ENCODE results near the gene XRCC4. TPM values are rescaled to one million over a fixed set of nuclear protein-coding genes. Genes with fewer than 3 reads are reported as not detected.

XRCC4 gene
- total and polyA plus RNA-seq, 7 donors: 1.6 to 7.9 (median 3.2) TPM

DNA sequence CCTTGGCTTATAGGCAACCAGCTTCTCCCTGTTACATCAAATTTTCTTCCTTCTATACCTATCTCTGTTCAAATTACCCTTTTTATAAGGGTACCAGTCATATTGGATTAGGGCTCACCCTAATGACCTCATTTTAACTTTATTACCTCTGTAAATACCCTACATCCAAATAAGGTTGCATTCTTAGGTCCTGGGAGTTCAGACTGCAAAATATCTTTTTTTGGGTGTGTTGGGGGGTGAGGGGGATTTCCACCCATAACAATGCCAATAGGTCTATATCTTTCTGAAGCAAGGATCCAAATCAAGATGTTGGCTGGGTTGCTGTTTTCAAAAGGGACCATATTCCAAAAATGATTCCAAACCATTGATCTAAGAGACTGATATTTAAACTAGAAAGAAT, 141.7 kb downstream of the XRCC4 start:
- ATAC-seq: no peak
- DNase-seq: no peak
- H3K4me3 ChIP-seq: no peak overlapping the region
- intact Hi-C loops (cut with DNase I): no loop called here
- H3K27ac ChIP-seq: no peak overlapping the region
- TF ChIP-seq, protein P1, sequence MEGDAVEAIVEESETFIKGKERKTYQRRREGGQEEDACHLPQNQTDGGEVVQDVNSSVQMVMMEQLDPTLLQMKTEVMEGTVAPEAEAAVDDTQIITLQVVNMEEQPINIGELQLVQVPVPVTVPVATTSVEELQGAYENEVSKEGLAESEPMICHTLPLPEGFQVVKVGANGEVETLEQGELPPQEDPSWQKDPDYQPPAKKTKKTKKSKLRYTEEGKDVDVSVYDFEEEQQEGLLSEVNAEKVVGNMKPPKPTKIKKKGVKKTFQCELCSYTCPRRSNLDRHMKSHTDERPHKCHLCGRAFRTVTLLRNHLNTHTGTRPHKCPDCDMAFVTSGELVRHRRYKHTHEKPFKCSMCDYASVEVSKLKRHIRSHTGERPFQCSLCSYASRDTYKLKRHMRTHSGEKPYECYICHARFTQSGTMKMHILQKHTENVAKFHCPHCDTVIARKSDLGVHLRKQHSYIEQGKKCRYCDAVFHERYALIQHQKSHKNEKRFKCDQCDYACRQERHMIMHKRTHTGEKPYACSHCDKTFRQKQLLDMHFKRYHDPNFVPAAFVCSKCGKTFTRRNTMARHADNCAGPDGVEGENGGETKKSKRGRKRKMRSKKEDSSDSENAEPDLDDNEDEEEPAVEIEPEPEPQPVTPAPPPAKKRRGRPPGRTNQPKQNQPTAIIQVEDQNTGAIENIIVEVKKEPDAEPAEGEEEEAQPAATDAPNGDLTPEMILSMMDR (IDR thresholded peaks at IDR 0.05): no peak
- no peaks in the 10 kb centered on the region for H3K9me3 ChIP-seq
- no peaks in the 10 kb centered on the region for H3K4me1 ChIP-seq
- no peaks in the 10 kb centered on the region for H3K36me3 ChIP-seq (ENCODE audit: insufficient read depth in 1 of 2, low read depth in 1 of 2)
- no peaks in the 10 kb centered on the region for H3K27me3 ChIP-seq (ENCODE audit: insufficient read depth in 3 of 3, low read length in 2 of 3)

- Histone ChIP-seq H3K36me3 (ENCODE audit: insufficient read depth in 1 of 2, low read depth in 1 of 2) (no peaks in the 10 kb centered on the region), H3K9me3 (no peaks in the 10 kb centered on the region), H3K4me1 (no peaks in the 10 kb centered on the region), H3K4me3 (no peak overlapping the region), H3K27ac (no peak overlapping the region), H3K27me3 (ENCODE audit: insufficient read depth in 3 of 3, low read length in 2 of 3) (no peaks in the 10 kb centered on the region)
- TF ChIP-seq, protein P1 (IDR thresholded peaks at IDR 0.05): no peak
- intact Hi-C loops (cut with DNase I): no loop called here
- DNase-seq (no peak), ATAC-seq (no peak)
- 72 to 75% (median 74%) methylated on average over 4 of the region's 4 CpGs for WGBS, 3 donors
These were observed 142.1 kb downstream of the XRCC4 start for GRCh38 chr5:83219495-83219894.

- H3K27ac ChIP-seq: no peak overlapping the region
- intact Hi-C loops (cut with DNase I): no loop called here
- no peaks in the 10 kb centered on the region for H3K36me3 ChIP-seq (ENCODE audit: insufficient read depth in 1 of 2, low read depth in 1 of 2)
- no peaks in the 10 kb centered on the region for H3K9me3 ChIP-seq
- no peak for ATAC-seq
- no peak overlapping the region for H3K4me3 ChIP-seq
- 57 to 66% (median 62%) methylated on average over 3 of the region's 3 CpGs for WGBS, 3 donors
- no peak for DNase-seq
- TF ChIP-seq, protein P1 (IDR thresholded peaks at IDR 0.05): no peak
- H3K27me3 ChIP-seq (ENCODE audit: insufficient read depth in 3 of 3, low read length in 2 of 3): no peaks in the 10 kb centered on the region
- no peaks in the 10 kb centered on the region for H3K4me1 ChIP-seq
These were observed 143.0 kb downstream of the XRCC4 start for GRCh38 chr5:83220331-83220730.

GRCh38 chr5:83222906-83223305, 145.6 kb downstream of the XRCC4 start:
- WGBS, 3 donors: 49 to 69% (median 68%) methylated on average over 2 of the region's 2 CpGs
- no peak for ATAC-seq
- TF ChIP-seq, protein P1 (IDR thresholded peaks at IDR 0.05): no peak

GRCh38 chr5:83227611-83228010, 150.3 kb downstream of the XRCC4 start:
- TF ChIP-seq, protein P1 (IDR thresholded peaks at IDR 0.05): no peak
- H3K4me1 ChIP-seq: no peaks in the 10 kb centered on the region
- ATAC-seq (no peak), DNase-seq (no peak)
- WGBS, 3 donors: 92 to 94% (median 93%) methylated on average over 2 of the region's 2 CpGs
- H3K4me3 ChIP-seq: no peak overlapping the region
- H3K36me3 ChIP-seq (ENCODE audit: insufficient read depth in 1 of 2, low read depth in 1 of 2): no peaks in the 10 kb centered on the region
- intact Hi-C loops (cut with DNase I): no loop called here
- H3K27me3 ChIP-seq (ENCODE audit: insufficient read depth in 3 of 3, low read length in 2 of 3): no peaks in the 10 kb centered on the region
- H3K9me3 ChIP-seq: no peaks in the 10 kb centered on the region
- H3K27ac ChIP-seq: no peak overlapping the region

More at GRCh38 chr5:83222906-83223305, 145.6 kb downstream of the XRCC4 start:
- Histone ChIP-seq H3K27ac (no peak overlapping the region), H3K36me3 (ENCODE audit: insufficient read depth in 1 of 2, low read depth in 1 of 2) (no peaks in the 10 kb centered on the region), H3K27me3 (ENCODE audit: insufficient read depth in 3 of 3, low read length in 2 of 3) (no peaks in the 10 kb centered on the region), H3K9me3 (no peaks in the 10 kb centered on the region), H3K4me3 (no peak overlapping the region), H3K4me1 (no peaks in the 10 kb centered on the region)
- no peak for DNase-seq
- intact Hi-C loops (cut with DNase I): no loop called here

All from psoas muscle (tissue), 8 donors.